HEK293 (cell line): Measurements from ENCODE around the gene APPL2.

Source experiments
- BCL11A ChIP-seq: fragments of 450-650 bp; formaldehyde crosslinking; IDR thresholded peaks from 2 replicates; pipeline ENCODE4 v1.5.1; 2016; ENCODE audit warnings: low read depth, missing biosample characterization, missing genetic modification characterization
- SP3 ChIP-seq: fragments of 450-650 bp; formaldehyde crosslinking; IDR thresholded peaks from 2 replicates; pipeline ENCODE4 v1.5.1; 2016; ENCODE audit warnings: missing biosample characterization, missing genetic modification characterization
- ZBTB11 ChIP-seq: fragments of 450-650 bp; formaldehyde crosslinking; conservative IDR thresholded peaks from 2 replicates; pipeline ENCODE4 v1.5.1; 2016; ENCODE audit warnings: low read depth, missing biosample characterization, missing genetic modification characterization
- ZNF19 ChIP-seq: fragments of 450-650 bp; formaldehyde crosslinking; IDR thresholded peaks from 2 replicates; pipeline ENCODE4; 2016; ENCODE audit warnings: missing biosample characterization, missing genetic modification characterization, low read depth

- TF ChIP-seq BCL11A = no peak
- no peak for TF ChIP-seq ZNF19
- no peak for TF ChIP-seq SP3 (tag by site-specific recombination)
- no peak for TF ChIP-seq ZBTB11 (tag by site-specific recombination)
Observed at GRCh38 chr12:105240228-105240627, 4.3 kb upstream of the APPL2 start.
